Glutamatergic neuron (in vitro differentiated cells): Measurements from ENCODE around the gene ZSCAN32. TPM values are rescaled to one million over a fixed set of nuclear protein-coding genes. Genes with fewer than 3 reads are reported as not detected.

ENCODE experiments used
- DNase-seq: peaks from one replicate; pipeline ENCODE4 v3.0.0; 2022
- H3K27ac Mint-ChIP-seq: one replicate; pipeline ENCODE4 v1.8.0; 2020; ENCODE audit warnings: mild to moderate bottlenecking, mixed read lengths, inconsistent platforms; ENCODE audit not compliant: unreplicated experiment
- H3K27me3 Mint-ChIP-seq: one replicate; pipeline ENCODE4 v1.8.0; 2020; ENCODE audit warnings: mild to moderate bottlenecking, moderate library complexity, mixed read lengths, inconsistent platforms; ENCODE audit not compliant: unreplicated experiment
- H3K36me3 Mint-ChIP-seq: one replicate; pipeline ENCODE4 v1.8.0; 2020; ENCODE audit warnings: mild to moderate bottlenecking, mixed read lengths, inconsistent platforms; ENCODE audit not compliant: unreplicated experiment
- H3K4me1 Mint-ChIP-seq: one replicate; pipeline ENCODE4 v1.8.0; 2020; ENCODE audit warnings: mild to moderate bottlenecking, low read depth, mixed read lengths, inconsistent platforms; ENCODE audit not compliant: unreplicated experiment
- H3K4me3 Mint-ChIP-seq: one replicate; pipeline ENCODE4 v1.8.0; 2020; ENCODE audit warnings: mild to moderate bottlenecking, mixed read lengths, inconsistent platforms; ENCODE audit not compliant: unreplicated experiment
- H3K9me3 Mint-ChIP-seq: one replicate; pipeline ENCODE4 v1.8.0; 2020; ENCODE audit warnings: mild to moderate bottlenecking, moderate library complexity, mixed read lengths, inconsistent platforms; ENCODE audit not compliant: unreplicated experiment
- total RNA-seq: library from RNA; stranded (reverse); fragmentation: NEBNext Ultra II Directional; extraction: Animal tissue kit (Norgen Biotek cat#: 25700); gene quantifications from one replicate; pipeline ENCODE4 v1.2.1, GENCODE V29; 2021; ENCODE audit not compliant: unreplicated experiment
- TF ChIP-seq, protein P1 (sequence below): fragments of 200-600 bp; sonication (generic); IDR thresholded peaks from one replicate; pipeline ENCODE4 v1.5.0; 2021; ENCODE audit not compliant: partially characterized antibody, unreplicated experiment

Gene ZSCAN32
- total RNA-seq, 1 donor from 2014 or later, result 14.9 TPM

GRCh38 chr16:3362931-3363330, 37.9 kb downstream of the ZSCAN32 start:
- Mint-ChIP-seq H3K4me1 (no peaks in the 10 kb centered on the region), H3K9me3 (no peaks in the 10 kb centered on the region), H3K36me3 (no peaks in the 10 kb centered on the region), H3K27me3 (no peaks in the 10 kb centered on the region), H3K4me3 (no peak overlapping the region), H3K27ac (no peak overlapping the region)
- no peak for DNase-seq
- TF ChIP-seq, protein P1, sequence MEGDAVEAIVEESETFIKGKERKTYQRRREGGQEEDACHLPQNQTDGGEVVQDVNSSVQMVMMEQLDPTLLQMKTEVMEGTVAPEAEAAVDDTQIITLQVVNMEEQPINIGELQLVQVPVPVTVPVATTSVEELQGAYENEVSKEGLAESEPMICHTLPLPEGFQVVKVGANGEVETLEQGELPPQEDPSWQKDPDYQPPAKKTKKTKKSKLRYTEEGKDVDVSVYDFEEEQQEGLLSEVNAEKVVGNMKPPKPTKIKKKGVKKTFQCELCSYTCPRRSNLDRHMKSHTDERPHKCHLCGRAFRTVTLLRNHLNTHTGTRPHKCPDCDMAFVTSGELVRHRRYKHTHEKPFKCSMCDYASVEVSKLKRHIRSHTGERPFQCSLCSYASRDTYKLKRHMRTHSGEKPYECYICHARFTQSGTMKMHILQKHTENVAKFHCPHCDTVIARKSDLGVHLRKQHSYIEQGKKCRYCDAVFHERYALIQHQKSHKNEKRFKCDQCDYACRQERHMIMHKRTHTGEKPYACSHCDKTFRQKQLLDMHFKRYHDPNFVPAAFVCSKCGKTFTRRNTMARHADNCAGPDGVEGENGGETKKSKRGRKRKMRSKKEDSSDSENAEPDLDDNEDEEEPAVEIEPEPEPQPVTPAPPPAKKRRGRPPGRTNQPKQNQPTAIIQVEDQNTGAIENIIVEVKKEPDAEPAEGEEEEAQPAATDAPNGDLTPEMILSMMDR, result no peak

GRCh38 chr16:3358871-3359270, 41.9 kb downstream of the ZSCAN32 start:
- DNase-seq, result no peak
- TF ChIP-seq, protein P1, result no peak
- Mint-ChIP-seq H3K4me1 (no peaks in the 10 kb centered on the region), H3K4me3 (no peak overlapping the region), H3K27ac (no peak overlapping the region), H3K27me3 (no peaks in the 10 kb centered on the region), H3K9me3 (peaks cover 2% of the 10 kb centered on the region), H3K36me3 (peaks cover 6% of the 10 kb centered on the region)

GRCh38 chr16:3356118-3356517, 44.7 kb downstream of the ZSCAN32 start:
- H3K27ac Mint-ChIP-seq, result no peak overlapping the region
- H3K4me1 Mint-ChIP-seq, result no peaks in the 10 kb centered on the region
- no peak for DNase-seq
- peaks cover 6% of the 10 kb centered on the region for H3K36me3 Mint-ChIP-seq
- no peaks in the 10 kb centered on the region for H3K27me3 Mint-ChIP-seq
- peaks cover 2% of the 10 kb centered on the region for H3K9me3 Mint-ChIP-seq
- H3K4me3 Mint-ChIP-seq, result no peak overlapping the region
- TF ChIP-seq, protein P1, result no peak

- Mint-ChIP-seq H3K27me3 (no peaks in the 10 kb centered on the region), H3K36me3 (peaks cover 6% of the 10 kb centered on the region), H3K9me3 (peaks cover 2% of the 10 kb centered on the region), H3K4me1 (no peaks in the 10 kb centered on the region), H3K27ac (no peak within 1 kb of the TSS), H3K4me3 (no peak within 1 kb of the TSS)
- DNase-seq, result no peak
- TF ChIP-seq, protein P1, result no peak
These were observed 45.2 kb downstream of the ZSCAN32 start, which contains the start of gene OR2C1 for GRCh38 chr16:3355589-3355988. Gene OR2C1, plus strand, starts transcription at chr16:3355889. Its CDS starts 52 bp downstream, at chr16:3355941.

GRCh38 chr16:3349175-3349574, 51.6 kb downstream of the ZSCAN32 start:
- no peak for DNase-seq
- Mint-ChIP-seq H3K4me3 (no peak overlapping the region), H3K9me3 (peaks cover 3% of the 10 kb centered on the region), H3K36me3 (no peaks in the 10 kb centered on the region), H3K4me1 (no peaks in the 10 kb centered on the region), H3K27ac (no peak overlapping the region), H3K27me3 (peaks cover 2% of the 10 kb centered on the region)
- TF ChIP-seq, protein P1, result no peak
